Gastrocnemius medialis (tissue), 4 donors: ENCODE data around the gene TNFSF18. TPM values are rescaled to one million over a fixed set of nuclear protein-coding genes. Genes with fewer than 3 reads are reported as not detected.

ENCODE experiments used
- ATAC-seq, 2 donors: fragments of 150-250 bp; one replicate each; pipeline ENCODE4 v1.9.1; 2016
- DNase-seq, 2 donors: peaks; one replicate each; pipeline ENCODE4 v3.0.0-alpha.2; 2019
- H3K27ac ChIP-seq, 4 donors: fragments of 200-600 bp; sonication (generic); 1 replicate in 1 of 4; 2 replicates in 3 of 4; pipeline ENCODE4 v1.5.1; 2016 to 2018; ENCODE audit warnings: mild to moderate bottlenecking in 2 of 4, moderate library complexity in 1 of 4
- H3K27me3 ChIP-seq, 3 donors: fragments of 200-600 bp; sonication (generic) in 2 of 3; 1 replicate in 1 of 3; 2 replicates in 2 of 3; pipeline versions ENCODE4 v1.5.1 to v1.6.0; 2016 to 2019; ENCODE audit warnings: mild to moderate bottlenecking in 1 of 3, moderate library complexity in 1 of 3
- H3K36me3 ChIP-seq, 2 donors: fragments of 200-600 bp; sonication (generic) in 1 of 2; one replicate each; pipeline ENCODE4 v1.5.1; 2017 to 2018
- H3K4me1 ChIP-seq, 2 donors: fragments of 200-600 bp; sonication (generic) in 1 of 2; one replicate each; pipeline ENCODE4 v1.5.1; 2016 to 2017; ENCODE audit warnings: mild to moderate bottlenecking in 2 of 2
- H3K4me3 ChIP-seq, 4 donors: fragments of 200-600 bp; sonication (generic) in 3 of 4; 1 replicate in 1 of 4; 2 replicates in 3 of 4; pipeline ENCODE4 v1.5.1; 2016 to 2019; ENCODE audit warnings: mild to moderate bottlenecking in 2 of 4
- H3K9me3 ChIP-seq, 3 donors: fragments of 200-600 bp; sonication (generic) in 2 of 3; 1 replicate in 1 of 3; 2 replicates in 2 of 3; pipeline ENCODE4 v1.5.1; 2016 to 2019
- POLR2A ChIP-seq, 2 donors: fragments of 450-650 bp; IDR thresholded peaks; one replicate each; pipeline ENCODE4 v1.6.1; 2017; ENCODE audit warnings: antibody characterized with exemption in 2 of 2, mild to moderate bottlenecking in 2 of 2, moderate library complexity in 2 of 2
- in situ Hi-C, 4 donors: fragments of 200-750 bp; cut with MboI; loops; one replicate each; pipeline versions ENCODE4 v1.15.0 to v1.8.0; 2017; ENCODE audit warnings: low sequenced_read_pairs in 4 of 4
- intact Hi-C: fragments of 100-400 bp; cut with DNase I; formaldehyde crosslinking; loops from one replicate; pipeline ENCODE4 v1.15.1; 2023; ENCODE audit warnings: low total_unique reads
- total RNA-seq, 4 donors: library from RNA; depleted of rRNA; stranded (reverse); fragments of >200 nt; gene quantifications; one replicate each; pipeline versions ENCODE4 v1.1.0 to v1.2.3, GENCODE V29; 2016
- TF ChIP-seq, protein P1 (sequence below), 5 experiments: fragments of 450-650 bp in 3 of 5; fragments of 200-600 bp in 2 of 5; sonication (generic) in 2 of 5; IDR thresholded peaks in 4 of 5; conservative IDR thresholded peaks in 1 of 5; 1 replicate in 4 of 5; 2 replicates in 1 of 5; pipeline ENCODE4 v1.5.1; 2016 to 2019; ENCODE audit warnings: antibody characterized with exemption in 5 of 5, mild to moderate bottlenecking in 3 of 5, moderate library complexity in 3 of 5

The TNFSF18 gene
- total RNA-seq, 4 donors from 2014 or later: not detected

DNA sequence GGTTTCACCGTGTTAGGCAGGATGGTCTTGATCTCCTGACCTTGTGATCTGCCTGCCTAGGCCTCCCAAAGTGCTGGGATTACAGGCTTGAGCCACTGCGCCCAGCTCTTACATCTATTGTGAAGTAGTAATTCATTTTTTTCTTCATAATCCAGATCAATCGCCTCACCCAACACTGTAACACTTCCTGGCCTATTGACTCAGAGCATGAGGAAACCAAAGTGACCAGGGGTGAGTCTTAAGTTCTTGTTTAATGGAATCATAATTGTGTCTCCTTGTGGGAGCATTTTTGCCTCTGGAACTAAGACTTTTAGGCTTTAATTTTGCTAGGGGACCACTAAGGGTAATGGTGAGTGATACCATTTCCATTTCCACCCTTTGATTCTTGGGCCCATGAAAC is 27.4 kb downstream of the TNFSF18 start:
- ATAC-seq (no peak), DNase-seq (no peak)
- intact Hi-C loops (no loop called here), in situ Hi-C loops (no loop called here)
- Histone ChIP-seq H3K27ac (no peak overlapping the region), H3K4me3 (no peak overlapping the region), H3K9me3 (no peaks in the 10 kb centered on the region), H3K4me1 (no peaks in the 10 kb centered on the region), H3K27me3 (no peaks in the 10 kb centered on the region), H3K36me3 (no peaks in the 10 kb centered on the region)
- TF ChIP-seq POLR2A (IDR thresholded peaks at IDR 0.05): no peak
- TF ChIP-seq, protein P1, sequence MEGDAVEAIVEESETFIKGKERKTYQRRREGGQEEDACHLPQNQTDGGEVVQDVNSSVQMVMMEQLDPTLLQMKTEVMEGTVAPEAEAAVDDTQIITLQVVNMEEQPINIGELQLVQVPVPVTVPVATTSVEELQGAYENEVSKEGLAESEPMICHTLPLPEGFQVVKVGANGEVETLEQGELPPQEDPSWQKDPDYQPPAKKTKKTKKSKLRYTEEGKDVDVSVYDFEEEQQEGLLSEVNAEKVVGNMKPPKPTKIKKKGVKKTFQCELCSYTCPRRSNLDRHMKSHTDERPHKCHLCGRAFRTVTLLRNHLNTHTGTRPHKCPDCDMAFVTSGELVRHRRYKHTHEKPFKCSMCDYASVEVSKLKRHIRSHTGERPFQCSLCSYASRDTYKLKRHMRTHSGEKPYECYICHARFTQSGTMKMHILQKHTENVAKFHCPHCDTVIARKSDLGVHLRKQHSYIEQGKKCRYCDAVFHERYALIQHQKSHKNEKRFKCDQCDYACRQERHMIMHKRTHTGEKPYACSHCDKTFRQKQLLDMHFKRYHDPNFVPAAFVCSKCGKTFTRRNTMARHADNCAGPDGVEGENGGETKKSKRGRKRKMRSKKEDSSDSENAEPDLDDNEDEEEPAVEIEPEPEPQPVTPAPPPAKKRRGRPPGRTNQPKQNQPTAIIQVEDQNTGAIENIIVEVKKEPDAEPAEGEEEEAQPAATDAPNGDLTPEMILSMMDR (IDR thresholded peaks at IDR 0.05 in 4 of 5, conservative IDR thresholded peaks at IDR 0.05 in 1 of 5): no peak

- Histone ChIP-seq H3K36me3 (no peaks in the 10 kb centered on the region), H3K27ac (no peak overlapping the region), H3K4me3 (no peak overlapping the region), H3K9me3 (no peaks in the 10 kb centered on the region), H3K4me1 (no peaks in the 10 kb centered on the region), H3K27me3 (no peaks in the 10 kb centered on the region)
- in situ Hi-C loops: no loop called here
- ATAC-seq: no peak
- DNase-seq: no peak
- no peak for TF ChIP-seq POLR2A (IDR thresholded peaks at IDR 0.05)
- TF ChIP-seq, protein P1 (IDR thresholded peaks at IDR 0.05 in 4 of 5, conservative IDR thresholded peaks at IDR 0.05 in 1 of 5): no peak
- intact Hi-C loops: no loop called here
These were observed 30.5 kb downstream of the TNFSF18 start for GRCh38 chr1:173020138-173020750.

DNA sequence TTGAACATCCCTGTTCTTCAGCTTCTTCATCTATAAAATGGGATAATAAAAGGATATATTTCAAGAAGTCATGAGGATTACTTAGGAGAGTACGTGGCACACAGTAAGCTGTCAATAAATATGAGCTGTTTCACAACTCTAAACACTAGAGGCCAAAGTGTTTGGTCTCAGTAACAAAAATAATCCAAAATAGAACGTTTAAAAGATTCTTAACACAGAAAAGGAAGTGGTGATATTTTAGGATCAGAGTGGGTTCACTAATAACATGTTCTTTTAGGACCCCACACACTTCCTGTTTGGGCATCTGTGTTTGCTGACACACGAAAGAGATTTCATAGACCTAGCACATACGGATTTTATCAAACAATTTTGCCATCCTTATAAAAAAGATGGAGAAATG is 32.9 kb downstream of the TNFSF18 start:
- ATAC-seq: no peak
- TF ChIP-seq POLR2A (IDR thresholded peaks at IDR 0.05): no peak
- TF ChIP-seq, protein P1 (IDR thresholded peaks at IDR 0.05 in 4 of 5, conservative IDR thresholded peaks at IDR 0.05 in 1 of 5): no peak
- DNase-seq: no peak
- Histone ChIP-seq H3K9me3 (no peaks in the 10 kb centered on the region), H3K27ac (no peak overlapping the region), H3K27me3 (no peaks in the 10 kb centered on the region), H3K36me3 (no peaks in the 10 kb centered on the region), H3K4me1 (no peaks in the 10 kb centered on the region), H3K4me3 (no peak overlapping the region)
- intact Hi-C loops (no loop called here), in situ Hi-C loops (no loop called here)

GRCh38 chr1:173016419-173016818 is 34.3 kb downstream of the TNFSF18 start:
- TF ChIP-seq POLR2A (IDR thresholded peaks at IDR 0.05): no peak
- TF ChIP-seq, protein P1 (IDR thresholded peaks at IDR 0.05 in 4 of 5, conservative IDR thresholded peaks at IDR 0.05 in 1 of 5): no peak
- ATAC-seq (no peak), DNase-seq (no peak)
- in situ Hi-C loops (no loop called here), intact Hi-C loops (no loop called here)
- no peak overlapping the region for H3K4me3 ChIP-seq
- H3K27me3 ChIP-seq: no peaks in the 10 kb centered on the region
- no peaks in the 10 kb centered on the region for H3K4me1 ChIP-seq
- no peaks in the 10 kb centered on the region for H3K9me3 ChIP-seq
- H3K36me3 ChIP-seq: no peaks in the 10 kb centered on the region
- H3K27ac ChIP-seq: no peak overlapping the region

DNA sequence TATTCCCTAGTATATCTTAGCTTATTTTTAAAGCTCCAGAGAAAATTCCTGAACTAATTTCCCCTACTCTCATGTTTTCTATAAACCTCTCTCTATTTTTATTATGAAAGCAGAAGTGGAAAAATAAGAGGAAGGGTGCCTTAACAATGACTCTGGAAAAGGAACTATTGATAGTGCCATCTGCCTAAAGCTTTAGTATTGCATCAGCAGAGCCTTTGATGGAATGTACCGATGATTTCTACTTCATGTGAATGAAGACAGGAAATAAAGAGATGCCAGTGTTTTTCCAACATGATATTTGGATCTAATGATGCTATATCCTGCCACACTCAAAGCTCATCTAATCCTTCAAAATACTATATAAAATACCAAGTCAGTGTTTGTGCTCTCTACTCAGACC is 35.1 kb downstream of the TNFSF18 start:
- no peak for ATAC-seq
- no peak overlapping the region for H3K4me3 ChIP-seq
- no peaks in the 10 kb centered on the region for H3K9me3 ChIP-seq
- TF ChIP-seq, protein P1 (IDR thresholded peaks at IDR 0.05 in 4 of 5, conservative IDR thresholded peaks at IDR 0.05 in 1 of 5): no peak
- no peak for TF ChIP-seq POLR2A (IDR thresholded peaks at IDR 0.05)
- intact Hi-C loops: no loop called here
- H3K4me1 ChIP-seq: no peaks in the 10 kb centered on the region
- H3K27ac ChIP-seq: no peak overlapping the region
- no peaks in the 10 kb centered on the region for H3K36me3 ChIP-seq
- DNase-seq: no peak
- in situ Hi-C loops: no loop called here
- H3K27me3 ChIP-seq: no peaks in the 10 kb centered on the region
